Measurements from ENCODE around the gene CHRNB4.

Gene CHRNB4

GRCh38 chr15:78624651-78625590 is 16.1 kb downstream of the CHRNB4 start:
- no peak for TF ChIP-seq CTCF (IDR thresholded peaks at IDR 0.05; ENCODE audit: control extremely low read depth, extremely low read depth, low read depth, missing control alignments)
- ChIA-PET CTCF (interaction anchor here (0.8 to 1.0 kb wide), 5 partner anchors 11 to 126 kb away, joined by 3 read pairs; no protein-coding TSS in a partner anchor), POLR2A (no interaction called here)
- no peak for DNase-seq (ENCODE audit: extremely low spot score)

- ChIA-PET POLR2A (no interaction called here), CTCF (interaction anchor here (0.8 to 1.0 kb wide), 5 partner anchors 12 to 127 kb away, joined by 3 read pairs; no protein-coding TSS in a partner anchor)
- no peak for TF ChIP-seq CTCF (IDR thresholded peaks at IDR 0.05; ENCODE audit: control extremely low read depth, extremely low read depth, low read depth, missing control alignments)
- DNase-seq (ENCODE audit: extremely low spot score) = no peak
Measured at GRCh38 chr15:78623786-78624497, 17.1 kb downstream of the CHRNB4 start.

GRCh38 chr15:78621810-78622402 is 19.1 kb downstream of the CHRNB4 start:
- CTCF ChIA-PET = no interaction called here
- DNase-seq (ENCODE audit: extremely low spot score) = no peak
- TF ChIP-seq CTCF (IDR thresholded peaks at IDR 0.05; ENCODE audit: control extremely low read depth, extremely low read depth, low read depth, missing control alignments) = no peak
- POLR2A ChIA-PET = no interaction called here

- no peak for DNase-seq (ENCODE audit: extremely low spot score)
- ChIA-PET CTCF (interaction anchor here (3.1 kb wide), 1 partner anchor 89 kb away, joined by 22 read pairs; no protein-coding TSS in a partner anchor), POLR2A (no interaction called here)
- no peak for TF ChIP-seq CTCF (IDR thresholded peaks at IDR 0.05; ENCODE audit: control extremely low read depth, extremely low read depth, low read depth, missing control alignments)
Measured at GRCh38 chr15:78620527-78621421, 20.2 kb downstream of the CHRNB4 start, which contains the start of gene CHRNA3. Gene CHRNA3, minus strand, starts transcription at chr15:78620996. Its CDS starts 202 bp downstream, at chr15:78620794.

- ChIA-PET CTCF (interaction anchor here (1.5 to 3.1 kb wide), 4 partner anchors 30 to 89 kb away, joined by 3 to 22 read pairs (median 5); no protein-coding TSS in a partner anchor), POLR2A (no interaction called here)
- no peak for DNase-seq (ENCODE audit: extremely low spot score)
- no peak for TF ChIP-seq CTCF (IDR thresholded peaks at IDR 0.05; ENCODE audit: control extremely low read depth, extremely low read depth, low read depth, missing control alignments)
Measured at GRCh38 chr15:78620021-78620526, 20.9 kb downstream of the CHRNB4 start.

Measured in GM10248 (cell line).